Effector memory CD8-positive, alpha-beta T cell (primary cell): ENCODE data around the gene EHD1.

Experiments
- ATAC-seq: fragments of 150-1000 bp; cut with Tn5 transposase; replicated peaks from 2 replicates; pipeline ENCODE4 v1.10.0; 2021; ENCODE audit warnings: mild to moderate bottlenecking, moderate library complexity
- DNase-seq, 3 experiments: peaks; one replicate each; pipeline ENCODE4 v3.0.0; 2021
- H3K27ac Mint-ChIP-seq, 2 donors: one replicate each; pipeline ENCODE4 v1.8.0; 2022; ENCODE audit warnings: mild to moderate bottlenecking in 2 of 2, mixed read lengths in 2 of 2, moderate library complexity in 2 of 2
- H3K27me3 Mint-ChIP-seq, 2 donors: one replicate each; pipeline ENCODE4 v1.8.0; 2022; ENCODE audit warnings: mixed read lengths in 2 of 2
- H3K36me3 Mint-ChIP-seq: one replicate; pipeline ENCODE4 v1.8.0; 2022; ENCODE audit warnings: mild to moderate bottlenecking, moderate library complexity, mixed read lengths; ENCODE audit not compliant: insufficient read depth
- H3K4me1 Mint-ChIP-seq, 2 donors: one replicate each; pipeline ENCODE4 v1.8.0; 2022; ENCODE audit warnings: low read depth in 2 of 2, mixed read lengths in 2 of 2
- H3K4me3 Mint-ChIP-seq, 2 donors: one replicate each; pipeline ENCODE4 v1.8.0; 2022; ENCODE audit warnings: mild to moderate bottlenecking in 2 of 2, mixed read lengths in 2 of 2, moderate library complexity in 2 of 2
- H3K9me3 Mint-ChIP-seq, 2 donors: one replicate each; pipeline ENCODE4 v1.8.0; 2022; ENCODE audit warnings: mixed read lengths in 2 of 2

Gene EHD1

DNA sequence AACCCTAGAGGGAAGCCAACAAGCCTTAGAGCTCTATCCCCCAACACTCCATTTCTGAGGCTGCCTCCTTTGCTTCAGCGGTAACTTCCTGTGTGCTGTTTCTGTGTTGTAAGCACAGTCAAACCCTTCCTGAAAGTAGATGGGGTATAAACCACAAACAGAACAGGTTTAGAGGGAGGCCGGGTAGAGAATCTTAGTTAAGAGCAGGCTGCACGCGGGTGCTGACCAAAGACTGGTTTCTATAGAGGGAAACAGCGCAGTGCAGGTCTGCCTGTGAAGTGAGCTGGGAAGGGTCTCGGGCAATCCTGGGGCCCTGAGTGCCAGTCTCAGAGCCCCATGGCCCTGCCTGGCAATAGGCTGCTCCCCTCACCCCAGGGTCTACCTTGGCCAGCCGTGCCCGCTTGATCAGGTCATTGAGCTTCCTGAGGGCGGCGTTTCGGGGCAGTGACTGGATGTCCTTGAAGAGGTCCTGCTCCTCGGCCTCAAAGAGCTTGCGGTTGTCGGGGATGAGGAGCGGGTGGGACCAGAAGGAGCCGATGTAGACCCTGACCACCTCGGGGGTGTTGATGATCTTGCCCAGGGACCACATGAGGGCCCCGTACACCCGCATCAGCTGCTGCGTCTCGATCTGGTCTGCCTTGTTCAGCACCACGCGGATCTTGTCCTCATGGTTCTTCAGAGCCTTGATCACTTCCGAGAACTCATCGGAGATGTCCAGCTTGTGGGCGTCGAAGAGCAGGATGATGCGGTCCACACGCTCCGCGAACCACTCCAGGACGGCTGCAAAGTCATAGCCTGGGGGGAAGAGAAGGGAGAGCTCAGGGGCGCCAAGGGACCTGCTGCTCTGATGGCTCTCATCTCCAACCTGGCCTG lies 18.6 kb downstream of the EHD1 start:
- Mint-ChIP-seq H3K4me3 (peak overlapping the region; percentile 83 to 92), H3K9me3 (no peaks in the 10 kb centered on the region), H3K27ac (peak overlapping the region; percentile 96 to 98), H3K36me3 (peaks cover 97% of the 10 kb centered on the region), H3K4me1 (peaks cover 76 to 79% of the 10 kb centered on the region in 2 donors), H3K27me3 (no peaks in the 10 kb centered on the region)
- ATAC-seq (peak; percentile 72), DNase-seq (peak; percentile 55 to 57 (median 56))

DNA sequence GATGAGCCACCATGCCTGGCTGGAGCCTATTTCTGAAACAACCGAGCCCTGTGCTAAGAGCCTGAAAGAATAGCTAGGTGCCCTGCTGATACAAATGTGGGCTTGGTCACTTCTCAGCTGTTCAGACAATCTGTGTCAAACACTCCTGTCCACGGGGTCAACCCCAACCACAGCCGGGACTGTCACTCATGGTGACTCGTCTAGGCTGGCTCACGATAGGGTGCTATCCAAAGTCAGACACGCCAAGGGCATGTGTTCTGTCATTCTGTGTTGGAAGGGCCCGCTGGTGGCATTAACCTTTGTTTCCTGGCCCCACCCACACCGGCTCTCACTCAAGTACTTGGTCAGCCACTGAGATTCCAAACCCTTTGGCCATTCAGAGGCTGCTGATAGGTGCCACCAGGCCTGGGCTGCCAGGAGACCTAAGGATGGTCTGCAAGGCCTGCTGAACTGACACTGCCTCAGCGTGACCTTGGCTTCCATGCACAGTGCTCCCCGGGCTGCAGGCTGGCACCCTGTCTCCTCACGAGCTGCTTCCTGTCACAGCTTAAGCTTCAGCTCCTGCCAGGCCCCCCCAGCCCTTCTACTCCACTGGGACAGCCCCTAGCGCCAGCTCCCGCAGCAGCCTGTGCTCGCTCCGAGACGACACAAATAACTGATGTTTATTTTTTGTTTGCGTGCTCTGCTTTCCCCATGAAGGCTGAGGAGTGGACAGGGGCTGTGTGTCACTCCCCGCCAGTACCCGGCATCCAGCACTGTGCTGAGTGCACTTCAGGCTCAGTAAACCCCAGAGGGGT lies 19.8 kb downstream of the EHD1 start:
- peaks cover 97% of the 10 kb centered on the region for H3K36me3 Mint-ChIP-seq
- ATAC-seq (peak; percentile 55), DNase-seq (peak; percentile 58 to 62 (median 59))
- H3K4me1 Mint-ChIP-seq: peaks cover 74 to 78% of the 10 kb centered on the region in 2 donors
- H3K9me3 Mint-ChIP-seq: no peaks in the 10 kb centered on the region
- no peaks in the 10 kb centered on the region for H3K27me3 Mint-ChIP-seq
- H3K27ac Mint-ChIP-seq: peak overlapping the region; percentile 96 to 98
- H3K4me3 Mint-ChIP-seq: peak overlapping the region; percentile 83 to 92

DNA sequence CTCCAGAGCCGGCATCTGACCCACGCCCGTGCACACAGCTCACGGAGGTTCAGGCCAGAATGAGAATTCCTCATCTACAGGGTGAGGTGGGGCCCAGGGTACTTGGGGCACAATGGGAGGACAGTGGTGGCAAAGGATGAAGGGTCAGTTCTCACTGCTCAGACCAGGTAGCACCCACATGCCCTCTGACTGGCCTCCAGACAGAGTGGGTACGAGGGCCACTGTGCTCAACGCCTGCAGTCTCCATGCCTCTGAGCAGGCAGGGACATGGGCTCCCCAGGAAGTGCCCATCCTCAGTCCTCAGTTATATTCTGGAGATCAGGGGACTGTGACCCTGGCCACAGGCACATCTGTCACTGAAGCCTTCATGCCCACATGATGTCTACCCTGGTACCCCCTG lies 20.9 kb downstream of the EHD1 start:
- no peak for ATAC-seq
- H3K4me3 Mint-ChIP-seq: peak overlapping the region; percentile 73 to 86

DNA sequence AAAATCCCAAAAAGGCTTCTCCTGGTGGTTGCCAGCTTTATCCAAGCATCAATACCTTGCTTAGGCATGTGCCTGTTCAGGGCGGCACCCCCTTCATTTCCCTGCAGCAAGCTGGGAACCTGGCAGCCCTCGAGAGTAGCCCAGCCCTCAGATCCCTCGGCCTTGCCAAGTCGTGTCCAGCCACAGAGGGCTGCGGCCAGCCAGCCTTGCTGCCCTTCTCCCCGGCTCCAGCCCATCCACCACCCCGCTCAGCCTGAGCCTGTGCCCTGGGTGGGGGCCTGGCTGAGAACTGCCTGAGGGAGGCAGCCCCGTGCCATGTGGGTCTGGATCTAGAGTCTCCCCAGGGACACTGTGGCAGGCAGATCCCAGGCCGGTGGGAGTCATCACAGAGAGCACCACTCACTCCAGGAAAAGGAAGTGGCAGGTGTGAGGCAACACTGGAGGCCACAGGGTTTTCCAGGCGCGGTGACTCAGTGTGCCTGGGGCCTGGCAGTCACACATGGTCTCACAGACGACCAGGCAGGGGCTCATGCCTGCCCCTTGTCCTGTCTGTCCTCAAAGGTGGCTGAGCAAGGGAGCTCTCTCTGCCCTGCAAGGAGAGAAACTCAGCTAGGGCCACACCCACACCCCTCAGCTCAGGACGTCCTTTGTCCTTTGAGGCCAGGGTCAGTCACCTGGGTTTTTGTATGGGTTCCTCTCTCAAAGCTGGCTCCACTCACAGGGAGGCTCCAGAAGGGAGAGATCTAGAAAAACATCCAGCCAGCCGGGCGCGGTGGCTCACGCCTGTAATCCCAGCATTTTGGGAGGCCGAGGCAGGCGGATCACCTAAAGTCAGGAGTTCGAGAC lies 21.8 kb downstream of the EHD1 start:
- H3K4me3 Mint-ChIP-seq: peak overlapping the region; percentile 73 to 86
- ATAC-seq: no peak

More for the DNA sequence above, 20.9 kb downstream of the EHD1 start:
- Mint-ChIP-seq H3K36me3 (peaks cover 97% of the 10 kb centered on the region), H3K4me1 (peaks cover 78 to 81% of the 10 kb centered on the region in 2 donors), H3K27ac (peak overlapping the region; percentile 44 to 98), H3K27me3 (no peaks in the 10 kb centered on the region), H3K9me3 (no peaks in the 10 kb centered on the region)
- DNase-seq: no peak

DNA sequence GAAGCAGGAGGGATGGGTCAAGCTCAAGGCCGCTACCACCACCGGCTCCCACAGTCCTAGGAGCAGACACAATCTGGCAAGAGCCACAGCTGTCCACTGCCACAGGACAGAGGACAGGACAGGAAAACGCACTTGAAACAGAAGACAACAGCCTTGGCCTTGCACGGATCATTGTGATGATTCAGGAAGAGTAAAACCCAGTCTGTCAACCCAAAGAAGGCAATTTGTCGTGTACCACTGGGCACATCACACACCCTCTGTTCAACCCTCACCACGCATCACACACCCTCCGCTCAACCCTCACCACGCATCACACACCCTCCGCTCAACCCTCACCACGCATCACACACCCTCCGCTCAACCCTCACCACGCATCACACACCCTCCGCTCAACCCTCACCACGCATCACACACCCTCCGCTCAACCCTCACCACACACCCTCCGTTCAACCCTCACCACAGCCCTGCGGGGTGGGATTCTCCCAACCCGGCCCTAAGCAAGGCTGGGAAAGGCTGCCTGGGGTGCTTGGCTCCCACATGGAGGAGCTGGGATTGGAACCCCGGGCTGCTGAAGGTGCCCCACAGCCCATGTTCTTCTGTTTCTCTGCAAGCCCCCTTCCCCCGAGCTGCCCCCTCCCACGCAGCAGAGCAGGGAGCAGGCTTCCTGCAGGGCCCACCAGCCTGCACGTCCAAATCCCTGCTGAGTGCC lies 22.7 kb downstream of the EHD1 start:
- Mint-ChIP-seq H3K36me3 (peaks cover 100% of the 10 kb centered on the region), H3K4me3 (peak overlapping the region; percentile 73 to 86), H3K27me3 (no peaks in the 10 kb centered on the region), H3K27ac (peak overlapping the region; percentile 95 to 97), H3K9me3 (no peaks in the 10 kb centered on the region), H3K4me1 (peaks cover 82 to 85% of the 10 kb centered on the region in 2 donors)
- DNase-seq (no peak), ATAC-seq (no peak)

More for the DNA sequence above, 21.8 kb downstream of the EHD1 start:
- Mint-ChIP-seq H3K9me3 (no peaks in the 10 kb centered on the region), H3K27me3 (no peaks in the 10 kb centered on the region), H3K36me3 (peaks cover 100% of the 10 kb centered on the region), H3K4me1 (peaks cover 80 to 84% of the 10 kb centered on the region in 2 donors), H3K27ac (peak overlapping the region; percentile 95 to 97)
- no peak for DNase-seq

DNA sequence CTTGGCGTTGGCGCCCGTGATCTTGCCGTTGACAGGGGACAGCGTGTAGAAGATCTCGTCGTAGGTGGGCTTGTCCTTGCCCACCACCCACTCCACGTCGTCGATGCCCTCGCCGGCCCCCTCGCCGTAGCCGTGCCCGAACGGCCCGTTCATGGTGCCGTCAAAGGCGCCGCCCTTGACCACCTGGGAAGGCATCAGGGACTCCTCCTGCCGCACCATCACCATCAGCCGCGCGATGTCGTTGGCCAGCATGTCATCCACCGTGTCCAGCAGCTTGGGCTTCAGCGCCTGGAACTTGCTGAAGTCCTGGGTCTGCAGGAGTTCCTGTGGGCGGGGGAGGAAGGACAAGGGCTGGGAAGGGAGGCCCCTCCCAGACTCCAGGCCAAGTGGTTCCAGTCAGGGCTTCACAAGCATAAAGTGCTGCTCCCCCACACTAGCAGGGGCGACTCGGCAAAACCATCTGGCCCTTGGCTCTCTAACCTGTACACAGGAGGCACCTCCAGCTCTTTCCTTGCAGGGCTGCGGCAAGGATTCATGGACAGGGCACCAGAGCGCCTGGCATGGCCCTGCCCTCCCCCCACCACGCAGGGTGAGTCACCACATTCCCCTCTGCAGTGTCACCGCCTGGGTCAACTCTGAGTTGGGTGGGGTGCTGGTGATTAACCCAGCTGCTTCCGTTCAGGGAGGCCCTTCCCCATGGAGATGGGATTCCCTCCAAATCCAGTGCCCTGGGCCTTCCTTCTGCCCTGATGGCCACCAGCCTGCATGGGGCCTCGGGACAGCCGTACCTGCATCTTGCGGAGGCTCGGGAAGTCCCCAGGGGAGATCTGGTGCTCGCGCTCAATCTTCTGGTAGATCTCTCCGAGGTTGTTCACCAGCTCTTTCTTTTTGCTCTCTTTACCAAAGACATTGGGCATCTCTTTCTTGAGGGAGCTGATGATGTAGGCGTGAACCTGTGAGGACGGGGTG lies 23.6 kb downstream of the EHD1 start:
- peaks cover 77 to 78% of the 10 kb centered on the region in 2 donors for H3K4me1 Mint-ChIP-seq
- no peak for DNase-seq
- H3K27me3 Mint-ChIP-seq: no peaks in the 10 kb centered on the region
- H3K36me3 Mint-ChIP-seq: peaks cover 98% of the 10 kb centered on the region
- H3K9me3 Mint-ChIP-seq: no peaks in the 10 kb centered on the region
- ATAC-seq: peak; percentile 3
- peak overlapping the region; percentile 95 to 97 for H3K27ac Mint-ChIP-seq
- peak overlapping the region; percentile 73 to 86 for H3K4me3 Mint-ChIP-seq

DNA sequence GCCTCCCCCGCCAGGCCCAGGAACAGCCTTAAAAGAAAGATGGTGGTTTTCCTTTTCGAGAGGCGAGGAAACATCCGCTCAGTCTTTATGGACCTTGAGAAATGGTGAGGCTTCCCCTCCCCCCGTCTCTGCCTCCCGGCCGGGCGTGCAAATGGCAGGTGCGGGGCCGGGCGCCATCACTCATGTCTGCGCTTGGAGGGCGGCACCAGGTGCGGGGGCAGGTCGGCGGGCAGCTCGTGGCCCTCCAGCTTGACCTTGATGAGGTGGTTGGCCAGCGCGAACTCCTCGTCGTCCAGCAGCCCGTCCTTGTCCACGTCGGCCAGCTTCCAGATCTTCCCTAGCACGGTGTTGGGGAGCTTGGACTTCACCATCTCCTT lies 24.3 kb downstream of the EHD1 start:
- ATAC-seq (no peak), DNase-seq (no peak)
- peak overlapping the region; percentile 95 to 97 for H3K27ac Mint-ChIP-seq
- H3K4me3 Mint-ChIP-seq: peak overlapping the region; percentile 46 to 86
- H3K27me3 Mint-ChIP-seq: no peaks in the 10 kb centered on the region
- H3K4me1 Mint-ChIP-seq: peaks cover 77 to 78% of the 10 kb centered on the region in 2 donors
- H3K36me3 Mint-ChIP-seq: peaks cover 98% of the 10 kb centered on the region
- no peaks in the 10 kb centered on the region for H3K9me3 Mint-ChIP-seq

DNA sequence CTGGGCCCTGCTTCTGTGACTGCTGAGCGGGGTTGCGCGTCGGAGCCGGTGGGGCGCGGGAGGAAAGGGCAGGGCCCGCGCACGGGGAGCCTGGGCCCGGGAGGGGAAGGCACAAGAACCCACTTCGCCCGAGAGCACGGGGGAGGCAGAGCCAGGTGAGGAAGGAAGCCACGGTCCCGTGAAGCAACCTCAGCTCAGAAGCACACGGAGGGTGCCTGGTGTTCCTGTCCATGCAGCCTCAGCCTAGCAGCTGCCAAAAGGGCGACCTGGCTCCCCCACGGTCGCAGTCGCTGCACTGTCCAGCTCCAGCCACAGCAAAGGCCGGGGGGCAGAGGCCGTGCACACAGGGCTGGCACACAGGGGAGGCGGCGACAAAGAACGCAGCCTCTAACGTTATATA lies 24.7 kb downstream of the EHD1 start:
- Mint-ChIP-seq H3K27me3 (no peaks in the 10 kb centered on the region), H3K27ac (peak overlapping the region; percentile 90 to 97), H3K36me3 (peaks cover 98% of the 10 kb centered on the region), H3K4me1 (peaks cover 77 to 78% of the 10 kb centered on the region in 2 donors), H3K9me3 (no peaks in the 10 kb centered on the region), H3K4me3 (peak overlapping the region; percentile 59 to 86)
- ATAC-seq: peak; percentile 11
- DNase-seq: no peak

DNA sequence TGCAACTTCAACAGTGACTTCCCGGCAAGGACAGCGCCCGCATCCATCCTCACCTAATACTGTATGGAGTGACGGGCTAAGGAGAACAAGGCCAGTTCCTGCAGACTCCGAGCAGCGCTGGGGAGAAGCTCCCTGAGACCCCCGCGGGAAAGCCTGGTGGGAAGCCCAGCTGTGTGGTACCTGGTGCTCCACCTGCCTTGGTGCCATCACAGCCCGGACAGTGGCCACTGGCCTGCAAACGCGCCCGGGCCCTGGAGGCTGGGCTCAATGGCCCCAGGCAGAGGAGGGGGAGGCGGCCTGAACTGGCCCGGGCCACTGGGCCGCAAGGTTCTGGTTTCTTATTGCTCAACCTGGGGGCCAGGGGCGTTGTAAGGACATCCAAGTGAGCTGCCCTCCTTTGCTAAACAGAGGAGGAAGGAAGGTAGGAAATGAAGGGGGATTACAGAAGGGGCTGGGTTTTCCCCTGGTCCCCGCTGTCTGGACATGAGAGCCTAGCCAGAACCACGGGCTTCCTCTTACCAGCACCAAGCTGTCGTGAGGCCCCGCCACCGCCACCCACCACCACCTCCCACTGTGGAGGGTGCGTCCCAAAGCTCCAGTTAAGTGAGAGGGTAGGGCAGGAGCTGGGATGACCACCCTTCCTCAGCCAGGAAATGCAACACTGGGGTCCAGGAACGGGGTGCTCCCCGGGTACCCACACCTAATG lies 25.5 kb downstream of the EHD1 start:
- Mint-ChIP-seq H3K4me1 (peaks cover 78 to 80% of the 10 kb centered on the region in 2 donors), H3K36me3 (peaks cover 95% of the 10 kb centered on the region), H3K4me3 (peak overlapping the region; percentile 59 to 86), H3K9me3 (no peaks in the 10 kb centered on the region), H3K27me3 (no peaks in the 10 kb centered on the region), H3K27ac (peak overlapping the region; percentile 90 to 97)
- ATAC-seq (peak; percentile 19), DNase-seq (no peak)

DNA sequence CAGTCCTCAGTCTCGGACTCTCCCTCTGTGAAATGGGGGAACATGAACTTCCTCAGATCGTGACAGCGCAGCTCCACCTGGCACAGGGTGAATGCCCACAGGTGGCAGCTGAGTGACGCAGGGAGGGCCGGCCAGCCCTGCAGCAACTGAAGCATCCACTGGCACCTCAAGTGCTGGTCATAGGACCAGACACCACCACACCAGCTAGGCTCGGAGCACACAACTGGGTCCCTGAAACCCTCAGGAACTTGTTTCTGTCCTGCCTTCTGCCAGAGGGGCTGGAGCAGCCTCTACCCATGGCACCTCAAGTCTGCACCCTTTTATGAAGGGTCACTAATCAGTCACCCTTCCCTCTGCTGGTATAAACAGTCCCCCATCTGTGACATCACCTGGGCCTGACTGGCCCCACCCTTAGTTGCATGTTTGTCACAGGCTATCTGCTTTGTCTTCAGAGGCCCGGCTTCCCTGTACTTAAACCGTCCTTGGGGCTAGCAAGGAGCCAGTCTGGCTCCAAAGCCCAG lies 26.5 kb downstream of the EHD1 start:
- Mint-ChIP-seq H3K4me1 (peaks cover 81 to 82% of the 10 kb centered on the region in 2 donors), H3K36me3 (peaks cover 92% of the 10 kb centered on the region), H3K9me3 (no peaks in the 10 kb centered on the region), H3K27me3 (no peaks in the 10 kb centered on the region), H3K4me3 (peak overlapping the region; percentile 59 to 86), H3K27ac (peak overlapping the region; percentile 90 to 97)
- no peak for DNase-seq
- no peak for ATAC-seq

DNA sequence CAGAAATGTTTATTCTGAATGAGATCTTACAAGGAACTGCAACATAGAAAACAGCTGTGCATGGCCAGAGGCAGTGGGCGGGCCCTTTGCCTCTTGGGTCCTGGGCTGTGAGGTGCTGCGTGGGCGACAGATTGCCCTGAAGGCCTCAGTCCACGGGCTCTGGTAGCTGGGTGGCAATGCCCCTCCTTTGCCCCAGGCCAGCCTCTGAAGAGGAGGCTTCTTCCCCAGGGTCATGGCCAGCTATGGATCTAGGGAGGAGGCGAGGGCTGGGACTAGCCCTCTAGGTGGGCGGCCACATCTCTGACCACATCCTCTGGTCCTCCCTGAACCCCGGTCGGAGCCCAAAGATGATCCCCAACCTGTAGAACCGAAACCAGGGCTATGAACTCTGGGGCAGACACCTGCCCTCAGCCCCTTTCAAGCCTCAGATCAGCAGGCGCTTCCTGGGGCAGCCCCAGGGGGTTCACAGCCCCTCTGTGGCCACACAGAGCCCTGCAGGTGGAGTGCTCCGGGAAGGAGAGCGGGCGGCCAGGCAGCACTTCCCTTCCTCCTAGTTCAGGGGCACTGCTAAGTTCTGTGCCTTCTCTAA lies 27.3 kb downstream of the EHD1 start:
- Mint-ChIP-seq H3K36me3 (peaks cover 87% of the 10 kb centered on the region), H3K4me1 (peaks cover 74 to 75% of the 10 kb centered on the region in 2 donors), H3K4me3 (peak overlapping the region; percentile 59 to 86), H3K27ac (peak overlapping the region; percentile 90 to 97), H3K9me3 (no peaks in the 10 kb centered on the region), H3K27me3 (no peaks in the 10 kb centered on the region)
- DNase-seq (peak in 2 of 3 experiments; percentile 57 to 63), ATAC-seq (peak; percentile 64)
